ENCODE results near the gene PLIN4. TPM values are rescaled to one million over a fixed set of nuclear protein-coding genes. Genes with fewer than 3 reads are reported as not detected.

The PLIN4 gene
- total RNA-seq, 1 donor from 2014 or later, result 0.25 TPM

- Mint-ChIP-seq H3K36me3 (peaks cover 16% of the 10 kb centered on the region), H3K27me3 (ENCODE audit: low read depth) (no peaks in the 10 kb centered on the region), H3K4me3 (no peak overlapping the region), H3K4me1 (no peaks in the 10 kb centered on the region), H3K9me3 (no peaks in the 10 kb centered on the region), H3K27ac (no peak overlapping the region)
- TF ChIP-seq CTCF (IDR thresholded peaks at IDR 0.05; ENCODE audit: unreplicated experiment), result no peak
- DNase-seq (ENCODE audit: low spot score in 2 of 2, unreplicated experiment in 2 of 2), result no peak
These were observed 16.6 kb downstream of the PLIN4 start for GRCh38 chr19:4501691-4502090.

GRCh38 chr19:4500841-4501591 is 17.3 kb downstream of the PLIN4 start:
- Mint-ChIP-seq H3K36me3 (peaks cover 11% of the 10 kb centered on the region), H3K4me1 (no peaks in the 10 kb centered on the region), H3K4me3 (no peak overlapping the region), H3K9me3 (no peaks in the 10 kb centered on the region), H3K27ac (no peak overlapping the region), H3K27me3 (ENCODE audit: low read depth) (no peaks in the 10 kb centered on the region)
- DNase-seq (ENCODE audit: low spot score in 2 of 2, unreplicated experiment in 2 of 2), result no peak
- no peak for TF ChIP-seq CTCF (IDR thresholded peaks at IDR 0.05; ENCODE audit: unreplicated experiment)

GRCh38 chr19:4499855-4500254 is 18.4 kb downstream of the PLIN4 start:
- TF ChIP-seq CTCF (IDR thresholded peaks at IDR 0.05; ENCODE audit: unreplicated experiment), result no peak
- Mint-ChIP-seq H3K4me1 (no peaks in the 10 kb centered on the region), H3K9me3 (no peaks in the 10 kb centered on the region), H3K27me3 (ENCODE audit: low read depth) (no peaks in the 10 kb centered on the region), H3K36me3 (peaks cover 4% of the 10 kb centered on the region), H3K4me3 (no peak overlapping the region), H3K27ac (no peak overlapping the region)
- DNase-seq (ENCODE audit: low spot score in 2 of 2, unreplicated experiment in 2 of 2), result no peak

- no peaks in the 10 kb centered on the region for H3K27me3 Mint-ChIP-seq (ENCODE audit: low read depth)
- H3K4me3 Mint-ChIP-seq, result no peak overlapping the region
- H3K4me1 Mint-ChIP-seq, result no peaks in the 10 kb centered on the region
- H3K9me3 Mint-ChIP-seq, result no peaks in the 10 kb centered on the region
- H3K36me3 Mint-ChIP-seq, result peaks cover 6% of the 10 kb centered on the region
- no peak overlapping the region for H3K27ac Mint-ChIP-seq
- no peak for TF ChIP-seq CTCF (IDR thresholded peaks at IDR 0.05; ENCODE audit: unreplicated experiment)
- DNase-seq (ENCODE audit: low spot score in 2 of 2, unreplicated experiment in 2 of 2), result no peak
These were observed 19.0 kb downstream of the PLIN4 start for GRCh38 chr19:4499318-4499717.

- Mint-ChIP-seq H3K4me3 (no peak overlapping the region), H3K27ac (no peak overlapping the region), H3K27me3 (ENCODE audit: low read depth) (no peaks in the 10 kb centered on the region), H3K4me1 (no peaks in the 10 kb centered on the region), H3K36me3 (peaks cover 6% of the 10 kb centered on the region), H3K9me3 (no peaks in the 10 kb centered on the region)
- no peak for TF ChIP-seq CTCF (IDR thresholded peaks at IDR 0.05; ENCODE audit: unreplicated experiment)
- DNase-seq (ENCODE audit: low spot score in 2 of 2, unreplicated experiment in 2 of 2), result no peak
These were observed 19.6 kb downstream of the PLIN4 start for GRCh38 chr19:4498694-4499093.
